K562 (cell line): ENCODE measurements around the gene ADGRG1. TPM values are rescaled to one million over a fixed set of nuclear protein-coding genes. Genes with fewer than 3 reads are reported as not detected.

Experiments used
- BRD9 ChIP-seq: fragments of 450-650 bp; IDR thresholded peaks from 2 replicates; pipeline ENCODE4 v1.6.1; 2018; ENCODE audit warnings: low read depth; ENCODE audit not compliant: partially characterized antibody
- CBX5 ChIP-seq: IDR thresholded peaks from 2 replicates; pipeline ENCODE4 v1.6.1; 2014; ENCODE audit warnings: low read depth, borderline replicate concordance
- COPS2 ChIP-seq: fragments of 450-650 bp; conservative IDR thresholded peaks from 2 replicates; pipeline ENCODE4 v1.6.1; 2016; ENCODE audit warnings: mild to moderate bottlenecking, moderate library complexity
- DMBX1 ChIP-seq: fragments of 250-450 bp; sonication (Bioruptor Pico); IDR thresholded peaks from 2 replicates; pipeline ENCODE4 v1.8.0; 2022; ENCODE audit warnings: inconsistent platforms, mild to moderate bottlenecking, moderate library complexity, borderline replicate concordance
- FOXK1 ChIP-seq: sonication (generic); formaldehyde crosslinking; IDR thresholded peaks from 2 replicates; pipeline ENCODE4 v1.8.0; 2022; ENCODE audit warnings: missing genetic modification reagents, mild to moderate bottlenecking, borderline replicate concordance
- GABPA ChIP-seq: fragments of 200-800 bp; sonication (Bioruptor generic); conservative IDR thresholded peaks from 2 replicates; pipeline ENCODE4 v1.6.1; 2016; ENCODE audit warnings: low read depth, missing genetic modification characterization, missing compliant biosample characterization
- GTF2E2 ChIP-seq: fragments of 200-800 bp; sonication (Bioruptor generic); IDR thresholded peaks from 2 replicates; pipeline ENCODE4 v1.6.1; 2016; ENCODE audit warnings: missing genetic modification characterization, missing compliant biosample characterization
- HINFP ChIP-seq: fragments of 450-650 bp; conservative IDR thresholded peaks from 2 replicates; pipeline ENCODE4 v1.6.1; 2016; ENCODE audit warnings: missing genetic modification characterization, low read depth, mild to moderate bottlenecking, control low read depth, missing compliant biosample characterization
- HNRNPUL1 ChIP-seq: fragments of 200-400 bp; formaldehyde crosslinking; IDR thresholded peaks from 2 replicates; pipeline ENCODE4 v1.6.1; 2017; ENCODE audit warnings: low read length
- IFI16 ChIP-seq: fragments of 250-450 bp; sonication (Bioruptor Pico); IDR thresholded peaks from 2 replicates; pipeline ENCODE4 v2.1.2; 2022; ENCODE audit warnings: mild to moderate bottlenecking, inconsistent platforms
- LEF1 ChIP-seq: fragments of 450-650 bp; IDR thresholded peaks from 2 replicates; pipeline ENCODE4 v1.6.1; 2016; ENCODE audit warnings: mild to moderate bottlenecking
- MXD1 ChIP-seq: fragments of 250-450 bp; sonication (Bioruptor Pico); IDR thresholded peaks from 2 replicates; pipeline ENCODE4 v1.8.0; 2021; ENCODE audit warnings: borderline replicate concordance, mild to moderate bottlenecking, moderate library complexity; ENCODE audit not compliant: poor library complexity, severe bottlenecking
- NFXL1 ChIP-seq: fragments of 450-650 bp; formaldehyde crosslinking; IDR thresholded peaks from 2 replicates; pipeline ENCODE4 v1.4.0; 2021; ENCODE audit warnings: mild to moderate bottlenecking
- RBM14 ChIP-seq: fragments of 200-400 bp; formaldehyde crosslinking; IDR thresholded peaks from 2 replicates; pipeline ENCODE4 v1.6.1; 2018; ENCODE audit warnings: low read depth, mild to moderate bottlenecking, low read length, moderate library complexity, borderline replicate concordance; ENCODE audit not compliant: insufficient read depth
- RCOR1 ChIP-seq, 2 experiments: IDR thresholded peaks; 2 replicates each; pipeline ENCODE4 v1.6.1; 2012; ENCODE audit warnings: low read depth in 2 of 2, low read length in 2 of 2, borderline replicate concordance in 1 of 2, improper control_type of control experiment in 1 of 2
- SMC3 ChIP-seq: conservative IDR thresholded peaks from 2 replicates; pipeline ENCODE4 v1.6.1; 2011; ENCODE audit warnings: low read depth, low read length, improper control_type of control experiment; ENCODE audit not compliant: insufficient read depth
- TAF7 ChIP-seq: fragments of 450-650 bp; IDR thresholded peaks from 2 replicates; pipeline ENCODE4 v1.6.1; 2016; ENCODE audit warnings: missing genetic modification characterization, missing compliant biosample characterization
- TRIM28 ChIP-seq: fragments of 450-650 bp; IDR thresholded peaks from 2 replicates; pipeline ENCODE4 v1.6.1; 2017
- USF2 ChIP-seq: sonication (generic); formaldehyde crosslinking; IDR thresholded peaks from 2 replicates; pipeline ENCODE4 v1.5.0; 2020; ENCODE audit warnings: missing genetic modification reagents
- ZBTB26 ChIP-seq: fragments of 450-650 bp; formaldehyde crosslinking; IDR thresholded peaks from 2 replicates; pipeline ENCODE4 v1.4.0; 2022; ENCODE audit warnings: missing genetic modification characterization
- ZNF133 ChIP-seq: fragments of 250-450 bp; sonication (Bioruptor Pico); IDR thresholded peaks from 2 replicates; pipeline ENCODE4 v1.4.0; 2020; ENCODE audit warnings: mild to moderate bottlenecking
- ZNF324 ChIP-seq: fragments of 250-450 bp; sonication (Bioruptor Pico); IDR thresholded peaks from 2 replicates; pipeline ENCODE4 v1.4.0; 2020; ENCODE audit warnings: mild to moderate bottlenecking
- ZNF785 ChIP-seq: fragments of 250-450 bp; sonication (Bioruptor Pico); IDR thresholded peaks from 2 replicates; pipeline ENCODE4 v1.4.0; 2020; ENCODE audit warnings: mild to moderate bottlenecking
- polyA plus RNA-seq, 8 experiments: library from polyadenylated mRNA; depleted of rRNA in 4 of 8; stranded (reverse) in 5 of 8; unstranded in 3 of 8; fragments of >200 nt; fragmentation: Nextera tagmentation in 2 of 8; fragmentation: Illumina TruSeq in 1 of 8; extraction: Ambion mirVana in 2 of 8; extraction: Trizol in 1 of 8; gene quantifications; 2 replicates each; pipeline versions ENCODE4 v1.2.1 to v1.2.3, GENCODE V29; 2011 to 2014; ENCODE audit warnings: inconsistent platforms in 1 of 8, missing spikeins in 1 of 8
- total RNA-seq, 7 experiments: library from RNA; depleted of rRNA in 6 of 7; stranded (reverse); fragments of >200 nt in 6 of 7; fragmentation: Illumina TruSeq in 2 of 7; extraction: Trizol in 2 of 7; gene quantifications; 2 replicates each; pipeline versions ENCODE4 v1.2.1 to v1.2.3, GENCODE V29; 2011 to 2021; ENCODE audit warnings: low replicate concordance in 1 of 7

Gene ADGRG1
- total and polyA plus RNA-seq, 9 of the 15 experiments (the other 6 are each of a cell fraction or from before 2014, with no cell fraction given): 0.04 to 0.31 (median 0.16) TPM; not detected in 6

- TF ChIP-seq HNRNPUL1 (no peak), USF2 (CRISPR knock-in tag) (no peak), ZNF133 (CRISPR knock-in tag) (no peak), LEF1 (0 out of 2 replicates have a peak, but pooled peaks have one; percentile 37), ZBTB26 (CRISPR knock-in tag) (no peak), GABPA (tag) (peak; percentile 89), GTF2E2 (tag) (no peak), HINFP (tag) (no peak), SMC3 (no peak), FOXK1 (CRISPR knock-in tag) (no peak), CBX5 (no peak; the same call in 1 of the 2 replicates), NFXL1 (no peak), ZNF324 (CRISPR knock-in tag) (no peak), RCOR1 (IDR thresholded peaks at IDR 0.05; ENCODE audit: borderline replicate concordance in 1 of 2, low read depth in 2 of 2, low read length in 2 of 2) (no peak), DMBX1 (CRISPR knock-in tag) (no peak), BRD9 (no peak), ZNF785 (no peak), MXD1 (CRISPR knock-in tag) (no peak), COPS2 (no peak), TAF7 (tag) (no peak), RBM14 (no peak), IFI16 (CRISPR knock-in tag) (no peak), TRIM28 (no peak)
Measured at GRCh38 chr16:57694725-57695679, 66.6 kb downstream of the ADGRG1 start, which contains the start of gene DRC7 (continued).
